Measurements from ENCODE around the gene OS9.
"Not testable (repeated sequence)": the region's sequence is repeated elsewhere in the genome, so short reads cannot be mapped to it uniquely, and the experiment has no call there.

The OS9 gene

GRCh38 chr12:57718641-57719528, 25.0 kb downstream of the OS9 start:
- Histone ChIP-seq H3K79me2 (ENCODE audit: insufficient read depth, low read length) (no peaks in the 10 kb centered on the region), H3K36me3 (ENCODE audit: insufficient read depth, low read length) (peaks cover 66% of the 10 kb centered on the region), H3K4me2 (ENCODE audit: insufficient read depth, low read length) (no peak overlapping the region), H3K9ac (ENCODE audit: low read depth, low read length) (no peak overlapping the region), H3K27ac (ENCODE audit: low read length) (no peak overlapping the region), H3K4me1 (ENCODE audit: insufficient read depth, low read length) (no peaks in the 10 kb centered on the region), H2AFZ (ENCODE audit: low read depth, low read length) (no peak overlapping the region), H3K4me3 (ENCODE audit: low read depth in 1 of 2, low read length in 2 of 2) (no peak overlapping the region), H3K9me3 (ENCODE audit: insufficient read depth, low read length, severe bottlenecking) (no peaks in the 10 kb centered on the region), H4K20me1 (ENCODE audit: insufficient read depth, low read length) (no peaks in the 10 kb centered on the region; the same call in 1 of the 2 replicates), H3K27me3 (ENCODE audit: insufficient read depth, low read length, poor library complexity) (no peaks in the 10 kb centered on the region)
- ATAC-seq (ENCODE audit: insufficient read depth, low read depth) (no peak), DNase-seq (no peak)
- TF ChIP-seq CTCF (IDR thresholded peaks at IDR 0.05; ENCODE audit: borderline replicate concordance, extremely low read depth, low read length, poor library complexity, severe bottlenecking) (no peak), EZH2 (IDR thresholded peaks at IDR 0.05; ENCODE audit: borderline replicate concordance, low read depth, low read length, severe bottlenecking) (no peak)

- no peak overlapping the region for H3K4me3 ChIP-seq (ENCODE audit: low read depth in 1 of 2, low read length in 2 of 2)
- no peak for DNase-seq
- no peaks in the 10 kb centered on the region for H3K9me3 ChIP-seq (ENCODE audit: insufficient read depth, low read length, severe bottlenecking)
- ATAC-seq (ENCODE audit: insufficient read depth, low read depth): no peak
- TF ChIP-seq CTCF (IDR thresholded peaks at IDR 0.05; ENCODE audit: borderline replicate concordance, extremely low read depth, low read length, poor library complexity, severe bottlenecking) (no peak), EZH2 (IDR thresholded peaks at IDR 0.05; ENCODE audit: borderline replicate concordance, low read depth, low read length, severe bottlenecking) (no peak)
- H3K4me1 ChIP-seq (ENCODE audit: insufficient read depth, low read length): no peaks in the 10 kb centered on the region
- H3K9ac ChIP-seq (ENCODE audit: low read depth, low read length): no peak overlapping the region
- H2AFZ ChIP-seq (ENCODE audit: low read depth, low read length): no peak overlapping the region
- no peak overlapping the region for H3K27ac ChIP-seq (ENCODE audit: low read length)
- no peaks in the 10 kb centered on the region for H3K27me3 ChIP-seq (ENCODE audit: insufficient read depth, low read length, poor library complexity)
- H3K36me3 ChIP-seq (ENCODE audit: insufficient read depth, low read length): peaks cover 66% of the 10 kb centered on the region
- no peak overlapping the region for H3K4me2 ChIP-seq (ENCODE audit: insufficient read depth, low read length)
- H3K79me2 ChIP-seq (ENCODE audit: insufficient read depth, low read length): no peaks in the 10 kb centered on the region
- H4K20me1 ChIP-seq (ENCODE audit: insufficient read depth, low read length): no peaks in the 10 kb centered on the region; the same call in 1 of the 2 replicates
Observed at GRCh38 chr12:57719777-57720605, 26.1 kb downstream of the OS9 start.

- H3K36me3 ChIP-seq (ENCODE audit: insufficient read depth, low read length): peaks cover 61% of the 10 kb centered on the region
- H3K27ac ChIP-seq (ENCODE audit: low read length): no peak overlapping the region
- H3K4me2 ChIP-seq (ENCODE audit: insufficient read depth, low read length): no peak overlapping the region
- no peaks in the 10 kb centered on the region for H3K79me2 ChIP-seq (ENCODE audit: insufficient read depth, low read length)
- H3K27me3 ChIP-seq (ENCODE audit: insufficient read depth, low read length, poor library complexity): no peaks in the 10 kb centered on the region
- H3K9me3 ChIP-seq (ENCODE audit: insufficient read depth, low read length, severe bottlenecking): no peaks in the 10 kb centered on the region
- no peaks in the 10 kb centered on the region for H3K4me1 ChIP-seq (ENCODE audit: insufficient read depth, low read length)
- no peaks in the 10 kb centered on the region; the same call in 1 of the 2 replicates for H4K20me1 ChIP-seq (ENCODE audit: insufficient read depth, low read length)
- H3K4me3 ChIP-seq (ENCODE audit: low read depth in 1 of 2, low read length in 2 of 2): no peak overlapping the region
- no peak overlapping the region for H2AFZ ChIP-seq (ENCODE audit: low read depth, low read length)
- ATAC-seq (ENCODE audit: insufficient read depth, low read depth) (no peak), DNase-seq (no peak)
- no peak overlapping the region for H3K9ac ChIP-seq (ENCODE audit: low read depth, low read length)
- TF ChIP-seq CTCF (IDR thresholded peaks at IDR 0.05; ENCODE audit: borderline replicate concordance, extremely low read depth, low read length, poor library complexity, severe bottlenecking) (no peak), EZH2 (IDR thresholded peaks at IDR 0.05; ENCODE audit: borderline replicate concordance, low read depth, low read length, severe bottlenecking) (no peak)
Observed at GRCh38 chr12:57720606-57721595, 27.0 kb downstream of the OS9 start.

- H2AFZ ChIP-seq (ENCODE audit: low read depth, low read length); H3K79me2 ChIP-seq (ENCODE audit: insufficient read depth, low read length); H3K4me3 ChIP-seq (ENCODE audit: low read depth in 1 of 2, low read length in 2 of 2); H3K4me1 ChIP-seq (ENCODE audit: insufficient read depth, low read length); ATAC-seq (ENCODE audit: insufficient read depth, low read depth); H3K9me3 ChIP-seq (ENCODE audit: insufficient read depth, low read length, severe bottlenecking); H3K27me3 ChIP-seq (ENCODE audit: insufficient read depth, low read length, poor library complexity); DNase-seq; H3K4me2 ChIP-seq (ENCODE audit: insufficient read depth, low read length); H3K27ac ChIP-seq (ENCODE audit: low read length); H4K20me1 ChIP-seq (ENCODE audit: insufficient read depth, low read length); H3K9ac ChIP-seq (ENCODE audit: low read depth, low read length): not testable (repeated sequence)
- peaks cover 59% of the 10 kb centered on the region for H3K36me3 ChIP-seq (ENCODE audit: insufficient read depth, low read length)
Observed at GRCh38 chr12:57721846-57722608, 28.1 kb downstream of the OS9 start.

All from DND-41 (cell line).